HG03460 (cell line): ENCODE results near the gene ARHGAP24.
"Not testable (repeated sequence)": the region's sequence is repeated elsewhere in the genome, so short reads cannot be mapped to it uniquely, and the experiment has no call there.

ENCODE experiments used
- ATAC-seq: cut with Tn5 transposase; IDR thresholded peaks from one replicate; pipeline ENCODE4 v1.9.1; 2021; ENCODE audit not compliant: unreplicated experiment

ARHGAP24 gene

GRCh38 chr4:85940151-85940550, 465.2 kb downstream of the ARHGAP24 start:
- no peak for ATAC-seq

DNA sequence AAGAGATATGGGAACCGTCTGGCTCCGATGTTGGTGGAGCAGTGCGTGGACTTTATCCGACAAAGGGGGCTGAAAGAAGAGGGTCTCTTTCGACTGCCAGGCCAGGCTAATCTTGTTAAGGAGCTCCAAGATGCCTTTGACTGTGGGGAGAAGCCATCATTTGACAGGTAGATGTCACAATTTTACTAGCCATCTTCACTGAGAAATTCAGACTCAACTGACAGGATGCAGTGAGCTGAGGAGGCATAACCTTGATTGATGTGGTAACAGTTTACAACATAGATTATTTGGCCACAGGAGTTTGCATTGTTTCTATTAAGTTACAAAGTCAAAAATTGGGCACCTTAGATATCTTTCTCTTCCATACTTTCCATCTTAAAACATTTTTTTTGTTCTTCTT, 467.2 kb downstream of the ARHGAP24 start:
- ATAC-seq, result no peak

DNA sequence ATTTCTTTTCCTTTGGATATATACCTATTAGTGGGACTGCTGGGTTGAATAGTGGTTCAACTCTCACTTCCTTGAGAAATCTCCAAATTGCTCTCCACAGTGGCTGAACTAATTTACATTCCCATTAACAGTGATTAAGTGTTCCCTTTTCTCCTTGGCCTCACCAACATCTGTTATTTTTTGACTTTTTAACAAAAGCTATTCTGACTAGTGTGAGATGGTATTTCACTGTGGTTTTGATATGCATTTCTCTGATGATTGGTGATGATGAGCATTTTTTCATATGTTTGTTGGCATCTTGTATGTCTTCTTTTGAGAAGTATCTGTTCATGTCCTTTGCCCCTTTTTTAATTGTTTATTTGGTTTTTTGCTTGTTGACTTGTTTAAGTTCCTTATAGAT, 471.9 kb downstream of the ARHGAP24 start:
- no peak for ATAC-seq

DNA sequence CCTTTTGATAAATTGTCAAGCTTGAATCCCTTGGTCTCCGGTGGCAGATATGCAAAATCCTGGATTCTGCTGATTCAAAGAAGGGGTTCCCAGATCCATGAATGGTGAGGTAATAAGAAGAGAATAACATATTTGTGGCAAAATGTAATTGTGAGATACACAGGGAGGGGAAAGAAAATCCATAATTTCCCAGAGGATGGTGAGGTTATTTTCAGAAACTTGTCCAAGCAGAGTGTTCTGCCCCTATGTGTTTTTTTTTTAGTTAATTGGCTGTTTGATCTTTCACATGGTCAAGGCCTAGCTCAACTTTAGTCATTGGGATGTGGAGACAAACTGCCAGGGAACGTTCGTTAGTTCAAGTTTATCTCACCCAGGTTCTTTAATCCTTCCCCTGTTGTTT, 476.1 kb downstream of the ARHGAP24 start:
- no peak for ATAC-seq

GRCh38 chr4:85952528-85952927, 477.6 kb downstream of the ARHGAP24 start:
- no peak for ATAC-seq

- ATAC-seq, result no peak
These were observed 478.2 kb downstream of the ARHGAP24 start for GRCh38 chr4:85952972-85953650.

- no peak for ATAC-seq
These were observed 478.7 kb downstream of the ARHGAP24 start for GRCh38 chr4:85953651-85954018.

GRCh38 chr4:85955620-85956292, 480.8 kb downstream of the ARHGAP24 start:
- no peak for ATAC-seq

GRCh38 chr4:85956293-85956945, 481.5 kb downstream of the ARHGAP24 start:
- no peak for ATAC-seq

DNA sequence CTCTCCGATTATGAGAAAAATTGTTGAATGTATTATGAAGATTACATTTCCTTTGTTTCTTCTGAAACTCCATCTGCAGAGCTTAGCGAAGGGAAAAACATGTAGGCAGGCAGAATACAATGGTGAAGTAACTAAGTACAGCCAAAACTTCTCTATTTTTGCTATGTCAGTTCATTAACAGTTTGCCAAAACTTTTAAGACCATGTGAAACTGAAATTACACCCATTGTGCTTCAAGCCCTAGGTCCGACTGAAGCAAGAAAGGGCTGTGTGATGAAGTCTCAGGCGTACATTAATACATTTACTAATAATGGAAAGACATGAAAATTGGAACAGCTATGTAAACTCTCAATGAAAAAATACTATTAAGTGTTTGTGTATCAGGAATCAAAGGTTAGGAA, 486.9 kb downstream of the ARHGAP24 start:
- no peak for ATAC-seq

GRCh38 chr4:85963231-85963630, 488.3 kb downstream of the ARHGAP24 start:
- no peak for ATAC-seq

- no peak for ATAC-seq
These were observed 489.3 kb downstream of the ARHGAP24 start for GRCh38 chr4:85964298-85964697.

DNA sequence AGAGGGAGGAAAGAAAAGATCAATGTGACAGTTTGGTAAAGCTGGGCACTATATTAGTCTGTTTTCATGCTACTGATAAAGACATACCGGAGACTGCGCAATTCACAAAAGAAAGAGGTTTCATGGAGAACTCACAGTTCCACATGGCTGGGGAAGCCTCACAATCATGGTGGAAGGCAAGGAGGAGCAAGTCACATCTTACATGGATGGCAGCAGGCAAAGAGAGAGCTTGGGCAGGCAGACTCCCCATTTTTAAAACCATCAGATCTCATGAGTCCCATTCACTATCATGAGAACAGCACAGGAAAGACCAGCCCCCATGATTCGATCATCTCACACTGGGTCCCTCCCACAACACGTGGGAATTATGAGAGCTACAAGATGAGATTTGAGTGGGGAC, 490.1 kb downstream of the ARHGAP24 start:
- not testable (repeated sequence) for ATAC-seq

- ATAC-seq, result no peak
These were observed 490.6 kb downstream of the ARHGAP24 start for GRCh38 chr4:85965529-85965928.

DNA sequence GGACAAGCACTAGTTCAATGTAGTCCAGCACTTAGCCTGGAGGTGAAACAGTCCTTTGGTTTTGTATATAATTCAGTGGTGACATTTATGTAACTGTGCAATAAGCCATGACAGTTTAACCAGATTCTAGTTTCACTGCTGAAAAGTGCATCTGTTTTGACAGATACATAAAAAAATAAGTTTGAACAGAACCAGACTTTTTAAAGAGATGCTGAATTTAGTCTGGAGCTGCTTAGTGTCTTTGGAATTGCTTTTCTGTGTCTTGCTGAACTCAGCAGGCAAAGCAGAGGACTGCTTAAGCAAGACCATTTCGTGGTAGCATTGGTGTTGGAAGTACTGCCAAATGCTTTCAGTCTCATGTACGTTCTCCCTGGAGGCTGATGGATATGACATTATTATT, 491.4 kb downstream of the ARHGAP24 start:
- no peak for ATAC-seq

DNA sequence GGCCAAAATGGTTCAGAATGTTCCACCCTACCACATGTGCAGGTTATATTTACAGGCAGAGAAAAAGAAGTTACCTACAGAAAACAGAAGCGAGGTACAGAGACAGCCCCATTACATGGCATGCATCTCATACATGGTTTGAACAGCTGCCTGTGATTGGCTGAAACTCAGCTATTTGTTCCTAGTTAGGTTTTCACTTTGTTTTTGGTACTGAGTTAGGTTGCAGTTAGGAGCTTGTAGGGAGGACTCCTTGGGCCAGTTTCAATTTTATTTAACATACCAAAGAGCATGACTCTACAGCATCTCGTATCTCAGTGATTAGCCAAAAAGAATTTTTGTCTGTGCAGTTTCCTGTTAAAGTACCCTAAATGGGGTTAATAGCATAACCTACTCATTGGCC, 492.9 kb downstream of the ARHGAP24 start:
- no peak for ATAC-seq

DNA sequence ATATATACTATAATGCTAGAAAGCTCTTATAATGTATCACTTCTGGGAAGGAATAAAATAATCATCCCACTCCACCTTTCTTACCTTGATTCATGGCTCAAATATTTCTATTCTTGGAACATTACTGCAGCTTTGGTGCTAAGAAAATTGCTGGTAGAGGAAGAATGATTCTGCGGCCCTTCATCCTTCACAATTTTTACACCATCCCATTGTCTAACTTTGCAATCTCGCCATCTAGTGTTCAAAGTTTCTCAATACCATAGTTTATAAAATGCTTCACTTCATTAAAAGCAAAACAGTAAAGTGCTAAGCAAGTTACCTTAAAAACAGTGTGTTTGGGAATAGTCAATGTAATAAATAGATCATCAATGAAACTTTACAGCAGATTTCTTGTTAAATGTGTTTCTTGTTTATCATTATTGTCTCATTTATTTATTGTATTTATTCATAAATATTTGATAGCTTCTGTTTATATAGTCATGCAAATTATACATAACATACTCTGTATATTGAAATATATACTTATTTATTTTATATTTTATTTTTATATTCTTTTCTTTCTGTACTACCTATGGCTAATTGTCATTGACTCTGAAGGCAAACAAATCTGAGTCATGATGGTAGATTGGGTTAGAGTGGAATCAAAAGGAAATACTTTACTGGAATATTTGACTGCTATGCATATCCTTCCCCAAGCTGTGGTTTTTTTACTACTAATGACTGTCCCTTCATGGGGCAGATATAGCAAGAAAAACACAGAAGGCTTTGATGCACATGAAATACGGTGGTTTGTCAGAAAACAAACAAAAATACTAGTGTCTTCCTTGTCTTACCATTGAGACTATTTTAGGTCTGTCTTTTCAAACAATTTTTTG, 494.2 kb downstream of the ARHGAP24 start:
- ATAC-seq, result no peak

DNA sequence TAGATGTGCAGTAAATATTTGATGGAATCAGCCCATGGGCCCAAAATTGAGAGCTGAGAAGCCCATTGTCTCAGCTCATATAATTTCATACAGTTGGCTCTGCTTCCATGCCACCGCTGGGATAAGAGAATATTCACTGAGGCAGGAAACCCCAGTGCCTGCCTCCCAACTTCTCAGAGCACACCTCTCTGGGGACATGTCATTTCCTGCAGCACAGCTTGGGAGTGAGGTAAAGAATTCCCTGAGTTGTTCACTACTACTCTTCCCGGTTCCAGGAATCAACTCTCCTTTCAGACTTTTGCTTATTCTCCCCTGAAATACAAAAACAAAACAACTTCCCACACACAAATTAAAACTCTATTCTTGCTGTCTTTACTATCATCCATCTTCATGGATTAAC, 495.6 kb downstream of the ARHGAP24 start:
- ATAC-seq, result no peak

GRCh38 chr4:85979276-85979675, 504.3 kb downstream of the ARHGAP24 start:
- ATAC-seq, result peak; percentile 91

DNA sequence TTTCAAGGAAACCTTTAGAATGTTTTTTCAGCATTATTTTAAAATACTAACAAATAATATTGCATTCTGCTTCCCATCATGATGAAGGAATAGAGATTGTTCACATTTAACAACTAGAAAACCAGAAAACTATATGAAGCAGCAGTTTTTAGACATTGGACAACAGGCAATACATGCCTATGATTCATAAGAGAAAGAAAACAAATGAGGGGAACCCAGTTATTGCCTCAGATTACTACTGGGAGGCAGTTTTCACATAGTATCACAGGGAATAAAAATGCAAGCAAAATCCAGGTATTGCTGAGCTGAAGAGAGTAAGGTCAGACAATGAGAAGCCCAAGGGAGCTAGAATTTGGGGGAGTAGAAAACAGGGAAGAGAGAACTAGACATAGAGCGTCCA, 511.3 kb downstream of the ARHGAP24 start:
- ATAC-seq, result no peak

GRCh38 chr4:85993641-85994040, 518.7 kb downstream of the ARHGAP24 start:
- ATAC-seq, result no peak
